HG02981 (cell line): ENCODE data around the gene FAM53C.
"Not testable (repeated sequence)": the region's sequence is repeated elsewhere in the genome, so short reads cannot be mapped to it uniquely, and the experiment has no call there.

Source experiments
- ATAC-seq: cut with Tn5 transposase; IDR thresholded peaks from one replicate; pipeline ENCODE4 v1.9.1; 2021; ENCODE audit warnings: mild to moderate bottlenecking, moderate library complexity; ENCODE audit not compliant: unreplicated experiment

The FAM53C gene

DNA sequence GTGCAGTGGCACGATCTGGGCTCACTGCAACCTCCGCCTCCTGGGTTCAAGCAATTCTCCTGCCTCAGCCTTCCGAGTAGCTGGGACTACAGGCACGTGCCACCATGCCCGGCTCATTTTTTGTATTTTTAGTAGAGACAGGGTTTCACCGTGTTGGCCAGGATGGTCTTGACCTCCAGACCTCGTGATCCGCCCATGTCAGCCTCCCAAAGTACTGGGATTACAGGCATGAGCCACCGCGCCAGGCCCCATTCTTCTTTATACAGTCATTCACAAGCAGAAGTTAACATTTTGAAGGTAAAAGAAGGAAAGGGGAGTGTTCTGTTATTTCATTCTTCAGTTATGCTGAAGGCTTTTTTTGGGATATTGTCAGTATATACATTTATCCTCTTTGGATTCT lies 51.8 kb downstream of the FAM53C start:
- not testable (repeated sequence) for ATAC-seq

DNA sequence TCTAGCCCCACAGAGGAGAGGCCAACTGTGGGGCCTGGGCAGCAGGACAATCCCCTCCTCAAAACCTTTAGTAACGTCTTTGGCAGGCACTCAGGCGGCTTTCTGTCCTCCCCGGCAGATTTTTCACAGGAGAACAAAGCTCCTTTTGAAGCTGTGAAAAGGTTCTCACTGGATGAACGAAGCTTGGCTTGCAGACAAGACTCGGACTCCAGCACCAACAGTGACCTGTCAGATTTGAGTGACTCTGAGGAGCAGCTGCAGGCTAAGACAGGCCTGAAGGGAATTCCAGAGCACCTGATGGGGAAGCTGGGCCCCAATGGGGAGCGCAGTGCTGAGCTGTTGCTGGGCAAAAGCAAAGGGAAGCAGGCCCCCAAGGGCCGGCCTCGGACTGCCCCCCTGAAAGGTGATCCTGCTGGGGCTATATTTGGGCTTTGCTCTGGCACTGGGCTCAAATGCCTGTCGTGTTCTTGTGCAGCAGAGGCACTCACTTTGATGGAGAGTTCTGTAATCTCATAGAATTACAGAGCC lies 53.9 kb downstream of the FAM53C start:
- ATAC-seq = no peak
